Right atrium auricular region (tissue), 2 donors: ENCODE data around the gene HCN2. TPM values are rescaled to one million over a fixed set of nuclear protein-coding genes. Genes with fewer than 3 reads are reported as not detected.

Experiments
- DNase-seq: peaks from one replicate; pipeline ENCODE4 v3.0.0-alpha.2; 2019; ENCODE audit warnings: low spot score
- H3K27ac ChIP-seq, 2 donors: fragments of 200-600 bp; sonication (generic); 1 replicate in 1 of 2; 2 replicates in 1 of 2; pipeline ENCODE4 v1.5.1; 2016 to 2019
- H3K27me3 ChIP-seq, 2 donors: fragments of 200-600 bp; sonication (generic); one replicate each; pipeline versions ENCODE4 v1.5.1 to v1.6.0; 2017 to 2019
- H3K36me3 ChIP-seq: fragments of 200-600 bp; sonication (generic); one replicate; pipeline ENCODE4 v1.5.1; 2016
- H3K4me1 ChIP-seq, 2 donors: fragments of 200-600 bp; sonication (generic); one replicate each; pipeline versions ENCODE4 v1.5.1 to v1.6.0; 2017 to 2019
- H3K4me3 ChIP-seq, 2 donors: fragments of 200-600 bp; sonication (generic); 1 replicate in 1 of 2; 2 replicates in 1 of 2; pipeline ENCODE4 v1.5.1; 2017 to 2019; ENCODE audit warnings: mild to moderate bottlenecking in 1 of 2, moderate library complexity in 1 of 2
- H3K9me3 ChIP-seq, 2 donors: fragments of 200-600 bp; sonication (generic); one replicate each; pipeline ENCODE4 v1.5.1; 2019
- CTCF ChIP-seq, 2 donors: fragments of 200-600 bp; sonication (generic); IDR thresholded peaks; one replicate each; pipeline ENCODE4 v1.5.1; 2019; ENCODE audit warnings: antibody characterized with exemption in 2 of 2
- total RNA-seq, 2 donors: library from RNA; depleted of rRNA; stranded (reverse); fragments of >200 nt; gene quantifications; one replicate each; pipeline ENCODE4 v1.1.0, GENCODE V29; 2016

Gene HCN2
- total RNA-seq, 2 donors from 2014 or later = 1.4 to 11.1 TPM

GRCh38 chr19:658059-658839 lies 68.6 kb downstream of the HCN2 start:
- H3K4me3 ChIP-seq = no peak overlapping the region
- no peak for DNase-seq
- TF ChIP-seq CTCF (IDR thresholded peaks at IDR 0.05) = no peak
- H3K4me1 ChIP-seq = peaks cover 0 to 67% of the 10 kb centered on the region in 2 donors
- H3K9me3 ChIP-seq = no peaks in the 10 kb centered on the region
- peaks cover 7% of the 10 kb centered on the region for H3K36me3 ChIP-seq
- H3K27me3 ChIP-seq = no peaks in the 10 kb centered on the region
- H3K27ac ChIP-seq = peak overlapping the region; percentile 71 to 92

GRCh38 chr19:658916-659839 lies 69.5 kb downstream of the HCN2 start:
- Histone ChIP-seq H3K27ac (peak overlapping the region; percentile 90 to 92), H3K4me3 (peak overlapping the region in 1 of 2 donors; percentile 14), H3K4me1 (peaks cover 0 to 76% of the 10 kb centered on the region in 2 donors)

GRCh38 chr19:660793-661426 lies 71.2 kb downstream of the HCN2 start:
- no peak for DNase-seq

More at GRCh38 chr19:658916-659839, 69.5 kb downstream of the HCN2 start:
- peak; percentile 85 for DNase-seq
- no peak for TF ChIP-seq CTCF (IDR thresholded peaks at IDR 0.05)
- peaks cover under 1% of the 10 kb centered on the region for H3K36me3 ChIP-seq
- H3K27me3 ChIP-seq = no peaks in the 10 kb centered on the region
- H3K9me3 ChIP-seq = no peaks in the 10 kb centered on the region

GRCh38 chr19:661427-662196 lies 71.9 kb downstream of the HCN2 start:
- Histone ChIP-seq H3K27ac (peak overlapping the region; percentile 90 to 92), H3K4me3 (peak overlapping the region; percentile 93 to 100), H3K9me3 (no peaks in the 10 kb centered on the region), H3K27me3 (no peaks in the 10 kb centered on the region), H3K4me1 (peaks cover 0 to 78% of the 10 kb centered on the region in 2 donors), H3K36me3 (no peaks in the 10 kb centered on the region)
- no peak for DNase-seq
- TF ChIP-seq CTCF (IDR thresholded peaks at IDR 0.05) = no peak

More at GRCh38 chr19:660793-661426, 71.2 kb downstream of the HCN2 start:
- Histone ChIP-seq H3K27ac (peak overlapping the region; percentile 90 to 92), H3K4me1 (peaks cover 0 to 81% of the 10 kb centered on the region in 2 donors), H3K27me3 (no peaks in the 10 kb centered on the region), H3K36me3 (no peaks in the 10 kb centered on the region), H3K4me3 (peak overlapping the region in 1 of 2 donors; percentile 100), H3K9me3 (no peaks in the 10 kb centered on the region)
- TF ChIP-seq CTCF (IDR thresholded peaks at IDR 0.05) = no peak
